ENCODE results near the gene ESX1. TPM values are rescaled to one million over a fixed set of nuclear protein-coding genes. Genes with fewer than 3 reads are reported as not detected.
"Not testable (repeated sequence)": the region's sequence is repeated elsewhere in the genome, so short reads cannot be mapped to it uniquely, and the experiment has no call there.

The ESX1 gene
- polyA plus RNA-seq, 1 experiment = not detected

DNA sequence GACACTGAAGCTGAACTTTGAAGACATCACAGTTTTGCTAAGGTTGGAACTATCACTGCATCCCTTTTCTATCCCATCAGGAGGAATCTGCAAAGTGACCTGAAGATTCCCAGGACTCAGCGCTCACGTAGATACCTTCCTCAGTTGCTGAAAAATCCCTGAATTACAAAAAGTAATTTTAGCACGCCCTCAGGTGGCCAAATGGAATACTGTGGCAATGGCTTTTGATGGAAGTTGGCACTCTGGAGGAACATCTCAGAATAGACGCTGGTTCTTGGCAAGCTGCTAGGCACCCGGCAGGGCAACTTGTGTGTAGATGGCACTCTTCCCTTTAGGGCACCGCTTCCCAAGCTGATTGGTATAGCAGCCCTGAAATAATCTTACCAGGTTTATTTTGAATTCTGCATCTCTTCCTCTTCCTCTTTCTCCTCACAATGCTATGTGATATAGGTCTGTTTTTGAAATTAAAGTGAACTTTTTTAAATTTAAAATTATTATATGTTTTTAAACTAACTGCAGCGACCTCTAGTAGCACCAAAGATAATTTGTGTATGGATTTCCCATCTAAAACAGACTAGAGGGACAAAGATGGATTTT is 16.3 kb upstream of the ESX1 start:
- ChIA-PET CTCF (interaction anchor here (1.1 to 1.8 kb wide), 3 partner anchors 14 to 75 kb away, joined by 4 to 30 read pairs (median 4); no protein-coding TSS in a partner anchor), POLR2A (no interaction called here)
- Histone ChIP-seq H3K4me3 (ENCODE audit: low read depth, low read length) (peak overlapping the region; percentile 42), H3K9me3 (ENCODE audit: control insufficient read depth, insufficient read depth, low read length) (no peaks in the 10 kb centered on the region), H3K27me3 (ENCODE audit: control insufficient read depth, insufficient read depth, low read length) (peaks cover 6% of the 10 kb centered on the region), H3K27ac (ENCODE audit: low read depth, low read length) (no peak overlapping the region)
- no peak for DNase-seq (ENCODE audit: low read depth, low spot score)
- TF ChIP-seq CTCF (IDR thresholded peaks at IDR 0.05; ENCODE audit: low read depth, low read length) = peak; percentile 66

DNA sequence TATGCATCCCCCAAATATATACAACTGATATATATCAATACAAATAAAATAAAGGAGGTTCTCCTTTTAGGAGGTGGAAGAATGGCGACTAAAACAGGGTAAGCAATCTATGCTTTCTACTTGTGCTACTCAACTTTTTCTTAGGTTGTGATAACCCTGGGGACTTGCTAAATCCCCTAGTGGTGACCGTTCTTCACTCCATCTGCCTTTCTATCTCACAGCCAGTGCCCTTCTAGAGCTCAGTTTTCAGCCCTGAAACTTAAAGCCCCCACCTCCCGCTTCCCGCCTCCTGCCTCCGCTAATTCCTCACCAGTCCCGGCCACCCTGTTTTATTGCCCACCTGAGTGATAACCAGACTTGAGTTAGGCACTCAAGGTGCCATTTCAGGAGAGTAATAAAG is 15.5 kb upstream of the ESX1 start:
- H3K27me3 ChIP-seq (ENCODE audit: control insufficient read depth, insufficient read depth, low read length) = peaks cover 6% of the 10 kb centered on the region
- TF ChIP-seq CTCF (IDR thresholded peaks at IDR 0.05; ENCODE audit: low read depth, low read length) = 0 out of 2 replicates have a peak, but pooled peaks have one; percentile 3
- CTCF ChIA-PET = interaction anchor here (0.8 to 1.8 kb wide), 4 partner anchors 15 to 74 kb away, joined by 3 to 30 read pairs (median 4); no protein-coding TSS in a partner anchor
- POLR2A ChIA-PET = no interaction called here
- no peak for DNase-seq (ENCODE audit: low read depth, low spot score)
- H3K9me3 ChIP-seq (ENCODE audit: control insufficient read depth, insufficient read depth, low read length) = no peaks in the 10 kb centered on the region
- H3K4me3 ChIP-seq (ENCODE audit: low read depth, low read length) = no peak overlapping the region
- H3K27ac ChIP-seq (ENCODE audit: low read depth, low read length) = no peak overlapping the region

DNA sequence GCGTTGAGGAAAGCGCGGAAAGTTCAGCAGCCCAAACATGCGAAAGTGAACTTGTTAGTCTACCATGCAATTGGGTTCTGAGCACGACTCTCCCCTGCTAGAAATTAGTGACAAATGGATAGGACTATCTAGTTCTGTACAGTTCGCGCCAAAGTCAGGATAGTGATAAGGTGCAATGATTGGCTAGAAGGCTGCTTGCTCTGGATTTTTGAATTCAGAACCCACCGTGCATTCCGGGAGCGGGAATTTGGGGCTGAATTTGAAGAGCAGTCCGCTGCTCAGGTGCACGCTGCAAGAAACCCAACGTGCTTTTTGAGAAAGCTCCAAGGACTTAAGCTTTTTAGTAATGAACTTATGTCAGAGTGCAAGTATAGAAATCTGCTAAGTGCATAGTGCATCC is 732 bp upstream of the ESX1 start:
- ChIA-PET POLR2A (no interaction called here), CTCF (no interaction called here)
- TF ChIP-seq CTCF (IDR thresholded peaks at IDR 0.05; ENCODE audit: low read depth, low read length) = no peak
- H3K27me3 ChIP-seq (ENCODE audit: control insufficient read depth, insufficient read depth, low read length) = peaks cover 41% of the 10 kb centered on the region
- H3K4me3 ChIP-seq (ENCODE audit: low read depth, low read length) = no peak overlapping the region
- no peak for DNase-seq (ENCODE audit: low read depth, low spot score)
- no peaks in the 10 kb centered on the region for H3K9me3 ChIP-seq (ENCODE audit: control insufficient read depth, insufficient read depth, low read length)
- H3K27ac ChIP-seq (ENCODE audit: low read depth, low read length) = no peak overlapping the region

- Histone ChIP-seq H3K27me3 (ENCODE audit: control insufficient read depth, insufficient read depth, low read length) (peaks cover 40% of the 10 kb centered on the region), H3K27ac (ENCODE audit: low read depth, low read length) (no peak overlapping the region), H3K9me3 (ENCODE audit: control insufficient read depth, insufficient read depth, low read length) (no peaks in the 10 kb centered on the region), H3K4me3 (ENCODE audit: low read depth, low read length) (no peak overlapping the region)
- CTCF ChIA-PET = interaction anchor here (0.5 kb wide), 1 partner anchor 29 kb away, joined by 7 read pairs; no protein-coding TSS in a partner anchor
- TF ChIP-seq CTCF (IDR thresholded peaks at IDR 0.05; ENCODE audit: low read depth, low read length) = 0 out of 2 replicates have a peak, but pooled peaks have one; percentile 8
- no peak for DNase-seq (ENCODE audit: low read depth, low spot score)
- POLR2A ChIA-PET = no interaction called here
These were observed 929 bp downstream of the ESX1 start for GRCh38 chrX:104253567-104254441.

DNA sequence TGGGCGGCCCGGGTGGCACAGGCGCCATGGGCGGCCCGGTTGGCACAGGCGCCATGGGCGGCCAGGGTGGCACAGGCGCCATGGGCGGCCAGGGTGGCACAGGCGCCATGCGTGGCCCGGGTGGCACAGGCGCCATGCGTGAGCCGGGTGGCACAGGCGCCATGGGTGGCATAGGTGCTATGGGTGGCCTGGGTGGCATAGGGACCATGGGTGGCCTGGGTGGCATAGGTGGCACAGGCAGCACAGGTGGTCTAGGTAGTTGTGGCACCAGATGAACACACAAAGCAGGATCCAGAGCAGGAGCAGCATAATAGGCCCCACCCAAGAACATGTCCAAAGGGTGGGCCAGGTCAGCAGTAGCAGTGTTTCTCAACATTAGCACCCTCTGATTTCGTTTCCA is 4.3 kb downstream of the ESX1 start:
- no peak for DNase-seq (ENCODE audit: low read depth, low spot score)
- Histone ChIP-seq H3K9me3 (ENCODE audit: control insufficient read depth, insufficient read depth, low read length) (no peaks in the 10 kb centered on the region), H3K27ac (ENCODE audit: low read depth, low read length) (no peak overlapping the region), H3K27me3 (ENCODE audit: control insufficient read depth, insufficient read depth, low read length) (peaks cover 28% of the 10 kb centered on the region), H3K4me3 (ENCODE audit: low read depth, low read length) (no peak overlapping the region)
- POLR2A ChIA-PET = no interaction called here
- CTCF ChIA-PET = no interaction called here
- no peak for TF ChIP-seq CTCF (IDR thresholded peaks at IDR 0.05; ENCODE audit: low read depth, low read length)

- H3K27ac ChIP-seq (ENCODE audit: low read depth, low read length); H3K4me3 ChIP-seq (ENCODE audit: low read depth, low read length); POLR2A ChIA-PET; H3K9me3 ChIP-seq (ENCODE audit: control insufficient read depth, insufficient read depth, low read length); CTCF ChIA-PET; H3K27me3 ChIP-seq (ENCODE audit: control insufficient read depth, insufficient read depth, low read length); DNase-seq (ENCODE audit: low read depth, low spot score): not testable (repeated sequence)
These were observed 24.7 kb downstream of the ESX1 start for GRCh38 chrX:104230060-104230459.
